ENCODE measurements around the gene BIRC6. TPM values are rescaled to one million over a fixed set of nuclear protein-coding genes. Genes with fewer than 3 reads are reported as not detected.
A peak's percentile ranks its signal among the peaks of the same experiment; 100 is the strongest.
"Not testable (repeated sequence)": the region's sequence is repeated elsewhere in the genome, so short reads cannot be mapped to it uniquely, and the experiment has no call there.

BIRC6 gene
- total RNA-seq, 3 donors from 2014 or later (not counting 1 experiment from before 2014, with no cell fraction given), result 190 to 225 (median 224) TPM

DNA sequence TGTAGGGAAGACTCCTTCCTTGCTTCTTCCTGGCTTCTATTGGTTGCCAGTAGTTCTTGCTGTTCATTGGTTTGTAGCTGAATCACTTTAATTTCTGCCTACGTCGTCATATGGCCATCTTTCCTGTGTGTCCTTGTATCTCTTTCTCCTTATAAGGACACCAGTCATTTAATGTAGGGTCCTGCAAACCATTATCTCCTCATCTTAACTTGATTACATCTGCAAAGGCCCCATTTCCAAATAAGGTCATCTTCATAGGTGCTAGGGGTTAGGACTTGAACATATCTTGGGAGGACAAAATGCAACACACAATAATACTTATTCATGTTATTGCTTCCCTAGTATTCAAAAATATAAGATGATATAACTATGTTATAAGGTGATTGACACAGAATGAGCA, 175.5 kb downstream of the BIRC6 start:
- 83% methylated on average over 2 of the region's 2 CpGs for WGBS (ENCODE audit: insufficient coverage)
- Histone ChIP-seq H3K27me3 (ENCODE audit: control insufficient read depth, insufficient read depth, low read length) (no peaks in the 10 kb centered on the region), H3K4me1 (ENCODE audit: control insufficient read depth, insufficient read depth, low read length) (no peaks in the 10 kb centered on the region), H3K36me3 (ENCODE audit: control insufficient read depth, insufficient read depth, low read length) (peaks cover 45% of the 10 kb centered on the region), H3K9me3 (ENCODE audit: control insufficient read depth, insufficient read depth, low read length) (no peaks in the 10 kb centered on the region), H3K27ac (ENCODE audit: low read length) (no peak overlapping the region), H3K4me3 (ENCODE audit: low read length) (no peak overlapping the region)
- intact Hi-C loops (cut with micrococcal nuclease), result no loop called here
- ATAC-seq (no peak), DNase-seq (no peak)
- Mint-ChIP-seq H3K9me3 (no peaks in the 10 kb centered on the region), H3K27ac (peak overlapping the region; percentile 17 to 38), H3K36me3 (peaks cover 6% of the 10 kb centered on the region), H3K4me1 (peaks cover 0 to 12% of the 10 kb centered on the region in 2 donors), H3K4me3 (no peak overlapping the region), H3K27me3 (ENCODE audit: low read depth in 2 of 2) (no peaks in the 10 kb centered on the region)
- TF ChIP-seq, protein P1, sequence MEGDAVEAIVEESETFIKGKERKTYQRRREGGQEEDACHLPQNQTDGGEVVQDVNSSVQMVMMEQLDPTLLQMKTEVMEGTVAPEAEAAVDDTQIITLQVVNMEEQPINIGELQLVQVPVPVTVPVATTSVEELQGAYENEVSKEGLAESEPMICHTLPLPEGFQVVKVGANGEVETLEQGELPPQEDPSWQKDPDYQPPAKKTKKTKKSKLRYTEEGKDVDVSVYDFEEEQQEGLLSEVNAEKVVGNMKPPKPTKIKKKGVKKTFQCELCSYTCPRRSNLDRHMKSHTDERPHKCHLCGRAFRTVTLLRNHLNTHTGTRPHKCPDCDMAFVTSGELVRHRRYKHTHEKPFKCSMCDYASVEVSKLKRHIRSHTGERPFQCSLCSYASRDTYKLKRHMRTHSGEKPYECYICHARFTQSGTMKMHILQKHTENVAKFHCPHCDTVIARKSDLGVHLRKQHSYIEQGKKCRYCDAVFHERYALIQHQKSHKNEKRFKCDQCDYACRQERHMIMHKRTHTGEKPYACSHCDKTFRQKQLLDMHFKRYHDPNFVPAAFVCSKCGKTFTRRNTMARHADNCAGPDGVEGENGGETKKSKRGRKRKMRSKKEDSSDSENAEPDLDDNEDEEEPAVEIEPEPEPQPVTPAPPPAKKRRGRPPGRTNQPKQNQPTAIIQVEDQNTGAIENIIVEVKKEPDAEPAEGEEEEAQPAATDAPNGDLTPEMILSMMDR (IDR thresholded peaks at IDR 0.05), result no peak

DNA sequence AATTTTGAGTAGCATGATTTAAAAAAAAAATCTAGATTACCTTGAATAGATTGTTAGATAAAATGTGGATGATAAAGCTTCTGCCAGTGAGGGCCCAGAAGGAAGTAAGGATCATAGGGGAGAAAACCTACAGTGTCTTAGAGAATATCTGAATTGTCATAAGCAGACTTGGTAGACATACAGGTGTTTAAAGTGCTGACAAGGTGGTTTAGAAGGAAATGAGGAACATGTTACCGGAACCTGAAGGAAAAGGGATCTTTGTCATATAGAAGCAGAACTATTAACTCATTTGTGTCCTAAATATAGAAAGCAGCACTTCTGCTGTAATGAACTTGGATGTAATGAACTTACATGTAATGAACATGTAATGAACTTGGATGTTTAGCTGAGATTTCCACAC, 176.1 kb downstream of the BIRC6 start:
- 63% methylated on average over 1 of the region's 1 CpG for WGBS (ENCODE audit: insufficient coverage)
- no peak overlapping the region for H3K4me3 ChIP-seq (ENCODE audit: low read length)
- ATAC-seq, result no peak
- Mint-ChIP-seq H3K4me1 (peaks cover 0 to 12% of the 10 kb centered on the region in 2 donors), H3K27ac (peak overlapping the region; percentile 17 to 38), H3K36me3 (no peaks in the 10 kb centered on the region), H3K4me3 (no peak overlapping the region), H3K27me3 (ENCODE audit: low read depth in 2 of 2) (no peaks in the 10 kb centered on the region), H3K9me3 (no peaks in the 10 kb centered on the region)
- no peaks in the 10 kb centered on the region for H3K4me1 ChIP-seq (ENCODE audit: control insufficient read depth, insufficient read depth, low read length)
- H3K27ac ChIP-seq (ENCODE audit: low read length), result no peak overlapping the region
- intact Hi-C loops (cut with micrococcal nuclease), result no loop called here
- H3K27me3 ChIP-seq (ENCODE audit: control insufficient read depth, insufficient read depth, low read length), result no peaks in the 10 kb centered on the region
- no peak for DNase-seq
- peaks cover 42% of the 10 kb centered on the region for H3K36me3 ChIP-seq (ENCODE audit: control insufficient read depth, insufficient read depth, low read length)
- TF ChIP-seq, protein P1 (IDR thresholded peaks at IDR 0.05), result no peak
- no peaks in the 10 kb centered on the region for H3K9me3 ChIP-seq (ENCODE audit: control insufficient read depth, insufficient read depth, low read length)

DNA sequence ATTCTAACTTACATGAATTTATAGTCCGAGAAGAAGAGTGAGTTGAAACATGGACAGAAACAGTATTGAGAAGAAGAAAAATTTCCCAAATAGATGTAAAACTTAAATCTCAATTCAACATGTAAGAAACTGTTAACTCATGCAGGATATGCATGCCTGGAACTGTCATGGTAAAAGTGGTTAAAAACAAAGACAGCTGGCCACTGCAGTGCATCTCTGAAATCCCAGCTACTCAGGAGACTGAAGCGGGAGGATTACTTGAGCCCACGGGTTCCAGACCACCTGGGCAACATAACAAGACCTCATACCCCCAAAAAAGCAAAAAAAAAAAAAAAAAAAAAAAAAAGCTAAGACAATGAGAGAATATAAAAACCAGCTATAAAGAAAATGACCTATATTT, 178.0 kb downstream of the BIRC6 start:
- ATAC-seq (no peak), DNase-seq (no peak)
- peaks cover 31% of the 10 kb centered on the region for H3K36me3 ChIP-seq (ENCODE audit: control insufficient read depth, insufficient read depth, low read length)
- intact Hi-C loops (cut with micrococcal nuclease), result no loop called here
- WGBS (ENCODE audit: insufficient coverage), result 36% methylated on average over 2 of the region's 3 CpGs
- H3K9me3 ChIP-seq (ENCODE audit: control insufficient read depth, insufficient read depth, low read length), result no peaks in the 10 kb centered on the region
- H3K27me3 ChIP-seq (ENCODE audit: control insufficient read depth, insufficient read depth, low read length), result no peaks in the 10 kb centered on the region
- H3K36me3 Mint-ChIP-seq, result no peaks in the 10 kb centered on the region
- H3K9me3 Mint-ChIP-seq, result no peaks in the 10 kb centered on the region
- H3K4me3 ChIP-seq (ENCODE audit: low read length), result no peak overlapping the region
- H3K4me1 ChIP-seq (ENCODE audit: control insufficient read depth, insufficient read depth, low read length), result no peaks in the 10 kb centered on the region
- H3K27ac ChIP-seq (ENCODE audit: low read length), result no peak overlapping the region
- H3K27ac Mint-ChIP-seq, result peak overlapping the region in 1 of 2 donors; percentile 67
- H3K27me3 Mint-ChIP-seq (ENCODE audit: low read depth in 2 of 2), result no peaks in the 10 kb centered on the region
- peaks cover 6 to 17% of the 10 kb centered on the region in 2 donors for H3K4me1 Mint-ChIP-seq
- TF ChIP-seq, protein P1 (IDR thresholded peaks at IDR 0.05), result no peak
- no peak overlapping the region for H3K4me3 Mint-ChIP-seq

DNA sequence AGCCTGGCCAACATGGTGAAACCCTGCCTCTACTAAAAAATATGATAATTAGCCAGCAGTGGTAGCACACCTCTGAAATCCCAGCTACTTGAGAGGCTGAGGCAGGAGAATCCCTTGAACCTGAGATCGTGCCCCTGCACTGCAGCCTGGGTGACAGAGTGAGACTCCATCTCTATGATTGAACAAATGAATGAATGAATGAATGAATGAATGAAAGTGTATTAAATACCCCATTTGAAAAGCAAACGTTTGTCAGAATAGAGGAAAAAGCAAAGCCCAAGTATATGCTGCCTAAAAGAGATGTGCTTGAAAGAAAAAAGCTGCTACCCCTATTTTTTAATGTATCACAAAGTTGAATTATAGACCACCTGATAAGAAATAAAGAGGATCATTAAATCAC, 181.9 kb downstream of the BIRC6 start:
- Mint-ChIP-seq H3K4me3 (no peak overlapping the region), H3K27ac (no peak overlapping the region), H3K27me3 (ENCODE audit: low read depth in 2 of 2) (no peaks in the 10 kb centered on the region), H3K36me3 (no peaks in the 10 kb centered on the region), H3K4me1 (peaks cover 6% of the 10 kb centered on the region in 2 donors), H3K9me3 (no peaks in the 10 kb centered on the region)
- intact Hi-C loops (cut with micrococcal nuclease), result no loop called here
- Histone ChIP-seq H3K4me1 (ENCODE audit: control insufficient read depth, insufficient read depth, low read length) (no peaks in the 10 kb centered on the region), H3K27ac (ENCODE audit: low read length) (no peak overlapping the region), H3K27me3 (ENCODE audit: control insufficient read depth, insufficient read depth, low read length) (no peaks in the 10 kb centered on the region), H3K9me3 (ENCODE audit: control insufficient read depth, insufficient read depth, low read length) (no peaks in the 10 kb centered on the region), H3K4me3 (ENCODE audit: low read length) (no peak overlapping the region), H3K36me3 (ENCODE audit: control insufficient read depth, insufficient read depth, low read length) (peaks cover 13% of the 10 kb centered on the region)
- 90% methylated on average over 2 of the region's 2 CpGs for WGBS (ENCODE audit: insufficient coverage)
- ATAC-seq (no peak), DNase-seq (no peak)
- TF ChIP-seq, protein P1 (IDR thresholded peaks at IDR 0.05), result no peak

DNA sequence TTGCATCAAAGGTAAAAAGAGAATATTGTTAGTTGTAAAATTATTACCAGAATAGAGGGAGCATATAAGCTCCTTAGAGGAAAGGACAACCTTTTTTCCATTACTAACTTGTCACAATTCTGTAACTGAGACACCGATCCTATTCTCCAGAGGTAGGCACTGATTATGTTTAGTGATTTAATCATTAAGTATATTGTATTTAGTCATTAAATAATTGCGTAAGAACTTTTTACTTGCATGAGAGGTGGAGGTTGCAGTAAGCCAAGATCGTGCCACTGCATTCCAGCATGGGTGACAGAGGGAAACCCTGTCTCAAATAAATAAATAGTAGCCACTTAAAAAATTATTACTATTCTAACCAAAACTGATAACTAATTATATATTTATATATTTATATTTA, 195.7 kb downstream of the BIRC6 start:
- H3K4me1 Mint-ChIP-seq; DNase-seq; H3K4me1 ChIP-seq (ENCODE audit: control insufficient read depth, insufficient read depth, low read length); H3K27ac ChIP-seq (ENCODE audit: low read length); H3K27me3 Mint-ChIP-seq (ENCODE audit: low read depth in 2 of 2); H3K4me3 ChIP-seq (ENCODE audit: low read length); H3K9me3 ChIP-seq (ENCODE audit: control insufficient read depth, insufficient read depth, low read length); ATAC-seq; H3K36me3 Mint-ChIP-seq; H3K4me3 Mint-ChIP-seq; H3K9me3 Mint-ChIP-seq; H3K27me3 ChIP-seq (ENCODE audit: control insufficient read depth, insufficient read depth, low read length): not testable (repeated sequence)
- peak overlapping the region in 1 of 2 donors; percentile 31 for H3K27ac Mint-ChIP-seq
- peaks cover 29% of the 10 kb centered on the region for H3K36me3 ChIP-seq (ENCODE audit: control insufficient read depth, insufficient read depth, low read length)
- intact Hi-C loops (cut with micrococcal nuclease), result loop anchor here (10.0 kb wide), 1 partner anchor 392 kb away; the partner anchor contains the start of gene LTBP1
- WGBS (ENCODE audit: insufficient coverage), result no CpG with 5 or more reads among the region's 3 CpGs

Measured in natural killer cell (primary cell).